Putamen (tissue), 1 donor: ENCODE data around the gene RNF169.
"Not testable (repeated sequence)": the region's sequence is repeated elsewhere in the genome, so short reads cannot be mapped to it uniquely, and the experiment has no call there.

Source experiments
- DNase-seq: peaks from one replicate; pipeline ENCODE4 v3.0.0-alpha.2; 2016; ENCODE audit warnings: low spot score

RNF169 gene

DNA sequence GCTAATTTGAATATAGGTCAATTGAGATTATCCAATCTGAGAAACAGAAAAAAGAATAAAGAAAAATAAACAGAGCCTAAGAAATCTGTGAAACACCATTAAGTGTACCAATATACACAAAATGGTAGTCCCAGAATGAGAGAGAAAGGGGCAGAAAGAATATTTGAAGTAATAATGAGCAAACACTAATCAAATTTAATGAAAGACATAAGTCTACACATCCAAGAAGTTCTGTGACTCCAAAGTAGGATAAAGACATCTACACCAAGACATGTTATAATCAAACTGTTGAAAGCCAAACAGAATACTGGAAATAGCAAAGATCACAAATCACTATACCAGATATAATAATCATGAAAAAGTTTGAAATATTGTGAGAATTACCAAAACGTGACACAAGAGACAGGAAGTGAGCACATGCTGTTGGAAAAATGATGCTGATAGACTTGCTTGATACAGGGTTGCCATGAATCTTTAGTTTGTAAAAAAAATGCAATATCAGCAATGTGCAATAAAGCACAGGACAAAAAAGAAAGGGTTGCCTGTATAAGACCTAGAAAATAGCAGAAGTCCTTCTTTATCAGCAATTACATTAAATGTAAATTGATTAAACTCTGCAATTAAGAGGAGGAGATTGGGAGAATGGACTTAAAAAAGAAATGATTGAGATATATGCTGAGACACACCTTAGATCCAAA lies 75.8 kb downstream of the RNF169 start:
- DNase-seq, result no peak

DNA sequence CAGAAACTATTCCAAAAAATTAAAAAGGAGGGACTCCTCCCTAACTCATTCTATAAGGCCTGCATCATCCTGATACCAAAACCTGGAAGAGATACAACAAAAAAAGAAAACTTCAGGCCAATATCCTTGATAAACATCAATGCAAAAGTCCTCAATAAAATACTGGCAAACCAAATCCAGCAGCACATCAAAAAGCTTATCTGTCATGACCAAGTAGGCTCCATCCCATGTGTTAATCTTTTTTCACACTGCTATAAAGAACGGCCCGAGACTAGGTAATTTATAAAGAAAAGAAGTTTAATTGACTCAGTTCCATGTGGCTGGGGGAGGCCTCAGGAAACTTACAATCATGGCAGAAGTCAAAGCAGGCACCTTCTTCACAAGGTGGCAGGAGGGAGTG lies 76.9 kb downstream of the RNF169 start:
- DNase-seq, result not testable (repeated sequence)

DNA sequence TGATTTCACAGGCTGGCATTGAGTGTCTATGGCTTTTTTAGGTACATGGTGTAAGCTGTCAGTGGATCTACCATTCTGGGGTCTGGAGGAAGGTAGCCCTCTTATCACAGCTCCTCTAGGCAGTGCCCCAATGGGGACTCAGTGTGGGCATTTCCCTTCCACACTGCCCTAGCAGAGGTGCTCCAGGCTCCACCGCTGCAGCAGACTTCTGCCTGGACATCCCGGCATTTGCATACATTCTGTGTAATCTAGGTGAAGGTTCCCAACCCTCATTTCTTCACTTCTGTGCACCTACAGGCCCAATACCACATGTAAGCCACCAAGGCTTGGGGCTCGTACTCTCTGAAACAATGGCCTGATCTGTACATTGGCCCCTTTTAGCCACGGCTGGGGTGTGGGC lies 78.3 kb downstream of the RNF169 start:
- DNase-seq, result no peak

- DNase-seq, result no peak
These were observed 88.5 kb downstream of the RNF169 start for GRCh38 chr11:74837191-74837590.

DNA sequence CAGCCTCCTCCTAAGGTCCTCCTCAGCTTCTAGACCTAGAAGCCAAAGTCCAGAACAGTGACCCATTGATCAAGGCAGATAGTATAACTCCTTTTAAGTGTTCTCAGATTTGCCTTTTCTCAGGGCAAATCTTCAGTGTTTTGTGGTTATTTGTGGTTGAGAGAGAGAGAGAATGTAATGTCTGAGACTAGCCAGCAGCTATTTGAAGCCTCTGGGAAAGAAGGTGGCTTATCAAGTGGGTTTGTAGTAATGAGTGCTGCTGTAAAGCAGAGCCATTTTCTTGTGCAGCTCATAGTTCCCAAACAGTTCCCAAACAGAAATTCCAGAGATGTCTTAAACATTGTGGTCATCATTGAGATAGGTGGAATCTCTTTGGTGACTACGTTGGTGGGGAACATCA lies 89.5 kb downstream of the RNF169 start:
- DNase-seq, result no peak

GRCh38 chr11:74839446-74839845 lies 90.8 kb downstream of the RNF169 start:
- no peak for DNase-seq

- no peak for DNase-seq
These were observed 91.3 kb downstream of the RNF169 start for GRCh38 chr11:74839971-74840370.

DNA sequence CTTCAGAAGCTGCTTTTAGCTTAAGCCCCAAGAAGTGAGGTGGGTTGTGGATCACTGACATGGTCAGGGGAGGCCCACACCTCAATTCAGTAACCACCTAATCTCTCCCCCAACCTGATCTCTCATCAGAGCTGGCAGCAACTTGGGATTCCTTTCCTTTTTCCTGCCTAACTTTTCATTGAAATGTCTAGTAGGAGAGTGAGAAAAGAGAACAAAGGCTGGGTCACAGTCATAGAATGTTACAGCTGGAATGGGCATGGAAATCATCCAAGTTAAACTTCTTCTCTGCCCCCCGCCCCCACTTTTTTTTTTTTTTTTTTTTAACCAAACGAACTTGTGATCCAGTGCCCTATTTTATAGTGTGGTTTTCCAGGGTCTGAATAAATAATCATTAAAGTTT lies 91.8 kb downstream of the RNF169 start:
- no peak for DNase-seq

DNA sequence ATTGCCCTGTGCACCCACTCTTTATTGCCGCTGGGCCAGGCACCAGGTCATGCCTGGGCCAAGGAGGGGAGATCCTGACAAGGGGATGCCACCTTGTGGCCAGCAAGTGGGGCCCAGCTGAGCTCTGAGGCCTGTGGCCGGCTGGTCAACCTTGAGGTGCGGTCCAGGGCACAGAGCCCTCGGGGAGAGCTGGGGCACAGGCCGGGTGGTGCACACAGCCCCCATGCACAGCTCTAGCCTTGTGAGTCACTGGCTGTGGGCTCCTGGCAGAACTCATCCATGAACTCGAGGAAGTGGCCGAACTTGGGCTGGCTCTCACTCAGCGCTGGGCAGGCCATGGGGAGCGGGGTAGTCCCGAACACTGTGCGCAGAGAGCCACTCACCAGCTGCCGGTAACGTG lies 94.3 kb downstream of the RNF169 start:
- DNase-seq, result no peak

GRCh38 chr11:74844072-74844471 lies 95.4 kb downstream of the RNF169 start:
- DNase-seq, result no peak

- DNase-seq, result no peak
These were observed 96.2 kb downstream of the RNF169 start for GRCh38 chr11:74844865-74845264.

GRCh38 chr11:74845978-74846517 lies 97.4 kb downstream of the RNF169 start:
- no peak for DNase-seq

DNA sequence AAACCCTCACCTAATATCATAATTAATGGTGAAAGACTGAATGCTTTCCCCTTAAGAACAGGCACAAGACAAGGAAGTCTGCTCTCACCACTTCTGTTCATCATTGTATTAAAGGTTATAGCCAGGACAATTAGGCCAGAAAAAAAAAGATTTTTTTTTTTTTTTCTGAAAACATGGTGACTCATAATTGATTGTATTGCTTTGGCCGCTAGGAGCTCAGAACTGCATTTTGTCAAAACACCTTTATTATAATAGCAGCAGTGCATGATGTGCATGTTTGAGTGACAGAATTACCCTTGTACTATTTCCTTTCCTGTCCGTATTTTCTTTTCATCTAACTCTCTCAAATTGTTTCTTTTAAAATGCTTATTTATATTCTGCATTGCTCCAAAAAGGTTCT lies 98.1 kb downstream of the RNF169 start:
- no peak for DNase-seq

GRCh38 chr11:74847395-74847794 lies 98.7 kb downstream of the RNF169 start:
- DNase-seq, result no peak

DNA sequence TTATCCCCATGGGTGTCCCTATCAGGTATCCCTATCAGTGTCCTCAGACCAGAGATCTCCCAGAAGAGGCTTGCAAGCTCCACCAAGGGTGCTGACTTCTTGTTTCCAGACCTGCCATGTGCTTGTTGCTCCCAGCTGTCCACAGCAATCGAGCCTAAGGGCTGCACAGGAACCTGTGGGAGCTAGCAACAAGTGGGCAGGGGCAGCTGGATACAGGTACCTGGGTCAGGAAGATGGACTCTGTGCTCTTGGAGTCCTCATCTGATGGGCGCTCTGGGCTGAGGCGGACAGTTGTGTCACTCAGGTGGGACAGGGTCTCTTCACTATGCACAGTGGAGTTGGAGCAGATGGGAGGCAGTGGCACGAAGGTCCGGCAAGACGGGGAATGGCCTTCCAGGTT lies 99.2 kb downstream of the RNF169 start:
- no peak for DNase-seq

- no peak for DNase-seq
These were observed 101.1 kb downstream of the RNF169 start for GRCh38 chr11:74849525-74850391.

- no peak for DNase-seq
These were observed 104.6 kb downstream of the RNF169 start for GRCh38 chr11:74853223-74853622.

- DNase-seq, result no peak
These were observed 112.1 kb downstream of the RNF169 start for GRCh38 chr11:74860743-74861142.

DNA sequence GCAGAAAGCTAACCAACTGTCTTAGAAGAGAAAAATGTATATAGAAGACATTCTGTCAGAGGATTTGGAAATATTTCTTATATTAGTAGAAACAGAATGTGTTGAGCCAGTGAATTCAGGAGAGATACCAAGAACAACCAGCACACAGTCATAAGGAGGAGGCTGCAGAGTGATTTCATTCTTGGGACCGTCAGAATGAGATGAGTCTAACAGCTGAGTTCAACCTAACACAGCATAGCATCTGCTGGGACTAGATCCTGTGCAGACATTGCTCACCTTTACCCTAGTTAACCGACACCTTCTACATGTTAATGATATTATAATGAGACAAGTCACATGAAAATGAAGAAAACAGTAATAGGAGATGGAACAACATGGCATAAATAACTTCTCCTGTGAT lies 114.8 kb downstream of the RNF169 start:
- no peak for DNase-seq

DNA sequence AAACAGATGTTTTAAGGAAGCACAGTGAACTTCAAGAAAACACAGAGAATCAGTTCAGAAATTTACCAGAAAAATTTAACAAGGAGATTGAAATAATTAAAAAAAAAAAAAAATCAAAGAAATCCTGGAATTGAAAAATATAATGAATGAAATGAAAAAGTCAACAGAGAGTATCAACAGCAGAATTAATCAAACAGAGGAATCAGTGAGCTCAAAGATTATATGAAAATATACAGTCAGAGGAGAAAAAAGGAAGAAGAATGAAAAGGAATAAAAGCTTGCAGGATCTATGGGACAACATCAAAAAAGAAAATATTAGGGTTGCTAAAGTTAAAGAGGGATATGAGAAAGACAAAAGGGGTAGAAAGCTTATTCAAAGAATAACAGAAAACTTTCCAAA lies 117.9 kb downstream of the RNF169 start:
- no peak for DNase-seq

DNA sequence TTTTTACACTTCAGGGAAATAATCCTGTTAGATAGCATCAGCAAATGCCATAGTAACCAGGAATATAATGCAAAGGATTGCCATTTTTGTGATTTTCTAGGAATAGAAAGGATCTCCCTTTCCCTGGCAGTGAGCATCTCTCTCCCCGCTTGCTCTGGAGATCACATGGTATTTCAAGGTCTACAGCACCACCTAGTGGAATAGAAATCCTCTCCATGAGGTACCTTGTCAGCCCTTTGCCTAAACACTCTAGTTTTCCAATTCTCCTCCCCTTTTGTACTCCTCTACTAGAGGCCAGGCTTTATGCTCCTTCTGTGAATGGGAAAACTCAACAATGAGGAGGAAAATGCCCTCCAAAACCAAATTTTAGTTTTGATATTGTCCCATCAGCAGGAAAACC lies 121.8 kb downstream of the RNF169 start:
- DNase-seq, result no peak

DNA sequence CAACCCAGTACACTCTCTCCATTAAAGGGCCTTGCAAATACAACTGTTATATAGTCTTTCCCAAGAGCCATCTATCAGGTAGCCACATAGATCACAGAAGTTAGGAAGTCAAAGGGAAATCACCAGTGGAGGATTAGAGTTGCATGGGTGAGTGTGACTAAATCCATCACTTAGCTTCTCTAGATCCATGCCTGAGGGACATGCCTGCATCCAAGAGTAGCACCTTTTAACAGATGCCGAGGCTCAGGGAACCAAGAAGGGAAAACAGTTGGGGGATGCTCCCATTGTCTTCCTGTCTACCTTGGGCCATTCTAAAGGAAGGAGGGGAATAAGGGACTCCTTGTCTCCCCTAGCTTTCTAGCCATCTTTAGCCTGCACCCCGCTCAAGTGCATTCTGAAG lies 122.4 kb downstream of the RNF169 start:
- DNase-seq, result no peak

DNA sequence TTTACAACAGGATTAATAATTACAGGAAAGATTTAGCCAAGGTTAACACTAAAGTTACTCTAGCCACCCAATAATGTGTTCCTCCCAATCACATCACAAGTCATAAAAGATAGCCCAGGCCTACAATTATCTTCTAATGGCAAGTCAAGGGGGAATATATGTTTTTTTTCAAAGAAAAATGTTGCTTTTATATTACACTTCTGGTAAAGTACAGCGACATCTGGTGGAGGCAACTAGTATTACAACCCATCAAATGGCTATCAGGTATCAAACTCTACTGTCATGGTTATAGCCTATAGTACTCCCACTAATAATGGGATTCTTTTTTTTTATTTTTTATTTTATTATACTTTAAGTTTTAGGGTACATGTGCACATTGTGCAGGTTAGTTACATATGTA lies 128.5 kb downstream of the RNF169 start:
- no peak for DNase-seq
